NCI-H748 (cell line): ENCODE results near the gene ATP2B2.
A peak's percentile ranks its signal among the peaks of the same experiment; 100 is the strongest.

ENCODE experiments used
- DNase-seq: peaks from one replicate; lab custom pipeline; 2025; ENCODE audit not compliant: unreplicated experiment; lab: John Stamatoyannopoulos, UW

ATP2B2 gene

DNA sequence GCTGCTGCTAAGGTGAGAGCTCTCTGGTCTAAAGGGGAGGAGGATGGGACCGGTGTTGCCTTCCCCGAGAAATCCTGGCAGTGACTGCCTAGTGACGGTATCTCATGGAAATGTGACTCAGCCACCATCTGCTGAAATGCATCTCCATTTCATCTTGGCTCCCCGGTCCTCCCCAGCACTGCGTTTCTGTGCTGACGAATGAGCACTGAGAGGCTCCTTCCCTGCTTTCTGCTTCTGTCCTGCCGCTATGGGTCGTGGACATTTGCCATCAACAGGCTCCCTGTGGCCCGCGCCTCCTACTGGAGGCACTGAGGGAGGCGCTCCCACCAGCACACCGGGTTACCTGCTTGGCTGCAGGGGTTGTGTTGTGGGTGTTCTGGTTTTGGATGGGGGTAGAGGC, 170.9 kb downstream of the ATP2B2 start:
- no peak for DNase-seq

DNA sequence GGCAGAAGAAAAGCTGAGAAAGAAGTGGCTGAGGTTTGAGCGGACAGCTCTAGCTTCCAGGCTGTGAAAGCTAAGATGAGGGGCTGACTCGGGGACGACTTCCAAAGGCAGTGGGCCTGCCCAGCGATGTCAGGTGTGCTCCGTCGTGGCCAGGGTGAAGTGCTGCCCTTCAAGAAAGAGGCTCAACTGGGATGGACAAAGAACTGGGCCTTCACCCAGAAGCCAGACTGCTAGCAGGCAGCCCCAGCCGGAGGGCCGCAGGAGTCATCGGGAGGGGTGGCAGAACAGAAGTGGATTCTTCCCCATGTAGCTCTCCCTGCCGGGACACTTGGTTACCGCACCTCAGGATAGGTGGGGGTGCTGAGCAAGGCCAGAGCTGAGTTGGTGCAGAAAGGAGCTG, 171.3 kb downstream of the ATP2B2 start:
- no peak for DNase-seq

- DNase-seq = no peak
These were observed 172.1 kb downstream of the ATP2B2 start for GRCh38 chr3:10333349-10333650.

DNA sequence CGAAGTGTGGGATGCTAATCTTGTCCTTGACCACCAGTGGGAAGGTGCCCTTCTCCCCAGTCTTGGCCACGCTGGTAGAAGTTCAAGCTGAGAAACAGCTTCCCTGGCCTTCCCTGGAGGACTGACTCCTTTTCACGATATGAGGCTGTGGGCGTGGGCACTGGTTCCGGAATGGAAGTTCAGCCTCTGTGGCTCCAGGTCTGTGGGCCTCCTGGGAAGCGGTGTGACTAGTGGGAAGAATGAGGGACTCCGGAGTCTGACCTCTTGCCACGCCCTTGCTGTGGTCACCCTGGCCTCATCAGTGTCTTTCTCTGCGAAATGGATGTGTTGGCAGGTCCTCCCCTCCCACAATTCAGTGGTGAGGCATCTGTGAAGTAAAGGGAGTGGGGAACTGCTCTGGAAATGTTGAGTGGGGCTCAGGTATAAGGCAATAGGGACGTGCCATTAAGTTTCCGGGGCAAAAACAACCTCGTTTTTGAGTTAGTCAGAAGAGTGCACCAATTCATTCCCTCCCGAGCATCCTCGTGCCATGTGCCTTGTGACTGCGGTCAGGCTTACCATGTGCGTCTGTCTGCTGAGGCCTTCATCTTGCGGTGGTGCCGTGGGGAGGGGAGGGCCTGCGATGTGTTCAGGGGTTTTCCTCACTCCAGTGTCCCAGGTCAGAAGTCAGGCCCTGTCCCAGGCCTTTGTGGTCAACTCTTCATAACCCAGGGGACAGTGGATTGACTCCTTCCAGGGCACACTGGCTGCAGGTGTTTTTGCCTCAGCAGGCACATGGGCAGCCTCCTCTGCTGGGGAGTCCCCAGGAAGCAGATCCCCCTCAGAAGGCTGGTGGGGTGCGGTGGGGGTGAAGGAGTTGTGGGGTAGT, 172.7 kb downstream of the ATP2B2 start:
- no peak for DNase-seq

DNA sequence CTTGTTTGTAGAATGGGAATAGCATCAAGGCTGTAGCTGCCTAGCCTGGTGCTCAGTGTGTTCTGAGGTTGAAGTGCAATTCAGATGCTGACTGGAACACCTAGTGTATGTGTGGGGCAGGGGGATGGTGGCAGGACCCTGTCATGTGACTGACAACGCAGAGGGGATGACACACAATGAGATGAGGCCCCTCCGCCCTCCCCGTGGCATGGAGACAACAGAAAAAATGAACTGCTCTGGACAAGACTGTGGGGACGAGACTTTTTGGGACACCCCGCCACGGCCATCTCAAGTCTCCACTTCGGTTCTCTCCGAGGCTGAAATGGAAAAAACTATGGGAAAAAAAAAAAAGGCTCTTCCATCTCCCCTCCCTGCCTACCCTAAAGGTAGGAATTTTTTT, 174.1 kb downstream of the ATP2B2 start:
- no peak for DNase-seq

- DNase-seq = no peak
These were observed 175.1 kb downstream of the ATP2B2 start for GRCh38 chr3:10330319-10330718.

DNA sequence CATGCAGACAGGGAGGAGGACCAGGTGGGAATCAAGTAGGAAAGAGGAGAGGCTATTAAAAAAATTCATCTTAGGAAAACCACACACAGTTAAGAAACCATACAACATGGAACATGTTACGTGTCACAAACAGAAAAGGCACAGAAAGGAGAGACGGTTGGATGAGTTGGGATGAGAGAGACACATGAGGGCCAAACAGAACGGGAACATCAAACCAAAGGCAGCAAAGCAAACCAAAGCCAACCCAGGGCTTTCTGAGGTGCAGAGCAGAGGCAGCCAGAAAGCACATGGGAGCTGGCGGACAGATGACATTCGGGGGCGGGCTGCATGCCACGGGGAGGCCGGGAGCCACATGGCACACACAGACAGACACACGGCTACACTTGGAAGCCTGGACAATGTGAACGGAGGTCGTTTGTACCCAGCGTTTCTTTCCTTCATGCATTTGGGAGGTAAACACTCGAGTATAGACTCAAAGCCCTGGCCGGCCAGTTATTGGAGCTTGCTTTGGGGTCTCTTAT, 175.8 kb downstream of the ATP2B2 start:
- no peak for DNase-seq

DNA sequence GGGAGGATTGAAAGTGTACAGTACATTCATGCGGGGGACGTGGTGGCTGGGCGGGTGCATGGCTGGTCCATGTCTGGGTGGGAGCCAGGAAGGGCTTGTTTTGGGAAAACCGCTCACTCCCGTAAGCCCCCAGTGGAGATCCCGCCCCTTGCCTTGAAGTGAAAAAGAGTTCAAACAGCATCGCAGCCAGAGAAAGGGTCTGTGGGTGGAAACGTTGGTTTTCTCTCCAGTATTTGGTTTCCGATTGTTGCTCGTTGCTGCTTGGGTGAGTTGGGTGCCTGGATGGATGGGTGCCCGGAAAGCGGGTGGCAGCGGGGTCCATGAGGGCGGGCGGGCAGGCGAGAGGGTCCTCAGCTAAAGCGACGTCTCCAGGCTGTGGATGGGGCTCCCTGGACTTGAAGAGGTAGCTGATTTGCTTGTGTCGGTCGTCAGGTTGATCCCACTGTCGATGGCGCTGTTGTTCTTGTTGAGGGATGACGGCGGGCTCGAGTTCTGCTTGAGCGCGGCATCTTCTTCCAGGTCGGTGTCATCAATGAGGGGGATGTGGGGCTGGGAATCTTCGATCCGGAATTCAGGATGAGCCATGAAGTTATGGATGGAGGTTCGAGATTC, 176.8 kb downstream of the ATP2B2 start:
- DNase-seq = no peak

- no peak for DNase-seq
These were observed 177.8 kb downstream of the ATP2B2 start for GRCh38 chr3:10327592-10327991.

- DNase-seq = peak; percentile 12
These were observed 183.1 kb downstream of the ATP2B2 start for GRCh38 chr3:10322352-10322710.

GRCh38 chr3:10321630-10322351, 183.6 kb downstream of the ATP2B2 start:
- no peak for DNase-seq

GRCh38 chr3:10320320-10320677, 185.1 kb downstream of the ATP2B2 start:
- no peak for DNase-seq

- no peak for DNase-seq
These were observed 185.6 kb downstream of the ATP2B2 start for GRCh38 chr3:10319804-10320203.

DNA sequence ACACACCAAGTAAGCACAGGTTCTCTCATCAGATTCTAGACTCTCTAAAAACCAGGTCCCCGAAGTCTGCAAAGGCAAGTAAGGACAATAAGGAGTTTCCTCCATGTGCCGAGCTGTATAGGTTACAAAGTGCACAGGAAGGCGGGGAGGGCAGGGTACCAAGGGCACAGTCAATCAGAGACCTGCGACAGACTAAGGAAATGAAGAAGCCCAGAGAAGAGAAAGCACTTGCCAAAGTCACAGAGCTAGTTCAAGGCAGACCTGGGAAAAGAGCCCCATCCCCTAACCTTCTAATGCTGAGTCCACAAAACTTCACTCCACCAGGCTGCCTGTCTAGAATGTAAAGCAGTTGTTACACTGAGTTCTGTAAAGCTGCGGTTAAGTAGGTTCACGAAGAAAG, 186.1 kb downstream of the ATP2B2 start:
- no peak for DNase-seq

DNA sequence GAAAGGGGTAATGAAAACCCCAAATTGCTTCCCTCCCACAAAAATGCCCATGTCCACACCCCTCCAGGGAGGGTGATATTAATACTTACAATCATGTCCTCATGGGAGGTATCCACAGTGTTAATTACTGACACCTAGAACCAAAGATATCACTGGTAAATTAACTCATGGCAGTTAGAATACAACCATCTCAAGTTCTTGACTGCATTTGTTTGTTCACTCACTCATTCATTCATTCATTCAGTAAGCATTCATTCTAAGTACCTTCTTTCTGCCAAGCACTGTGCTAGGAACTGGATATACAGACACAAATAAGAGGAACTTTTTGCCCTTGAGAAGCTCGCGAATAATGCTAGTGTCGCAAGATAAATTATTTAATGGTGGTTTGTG, 187.4 kb downstream of the ATP2B2 start:
- no peak for DNase-seq

- DNase-seq = no peak
These were observed 187.9 kb downstream of the ATP2B2 start for GRCh38 chr3:10317311-10317960.

DNA sequence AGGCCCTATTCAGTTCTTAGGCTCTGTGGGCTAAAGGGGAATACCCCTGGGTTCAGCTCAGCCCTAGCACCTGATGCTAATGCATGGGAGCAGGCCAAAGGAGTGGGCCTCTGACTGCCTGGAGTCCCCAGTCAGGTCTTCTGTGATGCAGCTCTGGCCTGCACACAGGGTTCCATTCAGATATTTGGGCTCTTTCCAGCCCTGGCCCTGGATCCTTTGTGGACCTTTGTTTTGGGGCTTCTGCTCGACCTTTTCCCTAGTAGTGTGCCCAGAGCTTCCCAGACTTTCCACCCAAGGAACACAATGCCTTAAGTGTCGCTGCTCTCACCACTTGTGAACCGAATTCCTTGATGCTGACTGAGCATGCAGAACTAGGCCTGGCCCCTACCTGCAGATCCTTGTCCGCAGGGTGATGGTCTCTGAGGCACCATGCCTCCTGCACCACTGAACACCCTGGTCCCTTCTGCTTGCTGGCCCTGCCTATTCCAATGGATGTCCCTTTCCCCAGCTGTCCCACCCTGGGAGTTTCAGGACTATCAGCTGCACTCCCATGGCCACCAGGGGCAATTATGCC, 189.5 kb downstream of the ATP2B2 start:
- DNase-seq = no peak

DNA sequence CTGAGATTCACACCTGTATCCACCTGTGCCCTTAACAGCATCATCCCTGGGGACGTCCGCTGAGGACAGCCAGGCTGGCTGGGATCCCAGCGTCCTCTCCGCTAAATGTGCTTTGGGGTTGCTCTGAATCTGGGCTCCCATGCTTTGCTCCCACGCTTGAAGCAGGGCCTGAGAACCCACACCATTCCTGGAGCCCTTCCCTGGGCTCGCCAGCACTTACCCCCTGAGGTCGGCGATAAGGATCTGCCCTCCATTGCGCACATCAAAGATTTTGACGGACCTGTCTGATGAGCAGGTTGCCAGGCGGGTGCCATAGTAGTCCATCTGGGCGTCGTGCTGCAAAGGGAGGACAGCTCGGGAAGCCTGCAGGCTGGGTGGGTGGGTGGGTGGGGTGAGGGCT, 190.3 kb downstream of the ATP2B2 start:
- DNase-seq = no peak

- DNase-seq = no peak
These were observed 192.5 kb downstream of the ATP2B2 start for GRCh38 chr3:10312861-10313260.

DNA sequence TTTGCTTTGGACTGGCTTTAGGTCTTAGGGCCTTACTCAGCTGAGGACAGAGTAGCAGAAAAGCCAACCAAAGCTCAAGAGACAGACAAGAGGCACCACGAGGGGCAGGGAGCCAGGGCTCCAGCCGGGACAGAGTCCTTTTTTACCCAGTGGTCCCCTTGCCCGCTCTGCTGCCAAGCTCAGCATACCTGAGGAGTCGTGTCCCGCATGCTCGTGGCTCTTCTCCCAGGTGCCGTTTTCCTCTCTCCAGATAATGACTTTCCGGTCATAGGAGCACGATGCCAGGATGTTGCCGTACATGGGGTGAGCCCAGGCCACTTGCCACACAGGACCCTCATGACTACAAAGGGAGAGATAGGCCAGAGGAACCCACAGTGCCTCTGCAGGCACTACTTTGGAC, 193.0 kb downstream of the ATP2B2 start:
- DNase-seq = no peak

DNA sequence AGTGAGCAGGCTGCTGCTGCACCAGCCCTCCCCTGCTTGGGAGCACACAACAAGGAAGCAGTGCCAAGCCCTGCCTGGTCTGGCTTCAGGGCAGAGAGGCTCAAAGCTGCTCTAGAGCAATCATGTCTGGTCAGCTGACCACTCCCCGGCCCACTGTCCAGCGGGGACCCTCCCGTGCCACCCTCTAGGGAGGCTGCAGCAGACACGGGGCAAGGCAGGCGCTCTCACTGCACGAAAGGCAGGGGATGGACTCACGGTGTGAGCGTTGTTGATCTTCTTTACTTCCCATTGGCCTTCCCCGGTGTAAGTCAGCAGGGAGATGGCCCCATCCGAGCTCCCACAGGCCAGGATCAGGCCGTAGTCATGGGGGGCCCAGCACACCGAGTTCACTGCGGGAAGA, 193.7 kb downstream of the ATP2B2 start:
- DNase-seq = no peak
